ENCODE data around the gene CHPF2.

Gene CHPF2

DNA sequence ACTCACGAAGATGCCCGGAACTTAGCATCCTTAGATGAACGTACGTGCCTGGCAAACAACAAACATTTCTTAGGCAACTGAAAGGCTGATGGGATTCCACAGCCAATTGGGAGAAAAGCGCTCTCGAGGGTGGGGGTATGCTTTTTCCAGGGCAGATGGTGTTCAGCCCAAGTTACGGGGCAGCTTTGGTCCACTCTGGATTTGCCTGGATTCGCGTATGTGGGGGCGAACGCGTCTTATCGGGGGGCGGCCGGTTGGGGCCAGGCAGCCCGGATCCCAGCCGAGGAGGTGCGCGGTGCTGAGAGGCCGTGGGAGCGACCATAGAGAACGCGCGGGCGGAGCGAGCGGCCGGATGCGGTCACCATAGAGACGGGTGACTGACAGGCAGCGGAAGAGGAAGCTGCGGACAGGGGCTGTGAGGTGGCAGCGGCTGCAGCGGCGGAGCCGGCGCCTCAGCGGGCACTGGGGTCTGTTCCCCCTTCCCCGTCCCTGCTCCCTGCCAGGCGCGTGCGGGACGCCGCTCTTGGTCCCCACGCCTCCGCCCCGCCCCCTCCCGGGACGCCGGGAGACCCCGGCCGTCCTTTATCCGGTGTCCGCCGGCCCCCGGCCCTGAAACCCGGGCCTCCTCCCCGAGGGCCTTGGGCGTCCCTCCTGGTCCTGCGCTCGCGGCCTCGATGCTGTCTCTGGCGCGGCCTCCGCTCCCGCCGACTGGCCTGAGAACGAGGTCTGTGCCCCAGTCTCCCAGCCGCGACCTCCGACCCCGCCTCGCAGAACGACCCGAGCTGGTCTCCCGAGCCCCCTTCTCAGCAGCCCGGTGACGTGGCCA, at the start of gene CHPF2:
Gene CHPF2 (plus strand): TSS at position 393 of the 826 bp plus-strand sequence. CDS start 1,529 bp downstream, outside the sequence.
- in situ Hi-C loops (cut with MboI; ENCODE audit: low sequenced_read_pairs) = no loop called here

DNA sequence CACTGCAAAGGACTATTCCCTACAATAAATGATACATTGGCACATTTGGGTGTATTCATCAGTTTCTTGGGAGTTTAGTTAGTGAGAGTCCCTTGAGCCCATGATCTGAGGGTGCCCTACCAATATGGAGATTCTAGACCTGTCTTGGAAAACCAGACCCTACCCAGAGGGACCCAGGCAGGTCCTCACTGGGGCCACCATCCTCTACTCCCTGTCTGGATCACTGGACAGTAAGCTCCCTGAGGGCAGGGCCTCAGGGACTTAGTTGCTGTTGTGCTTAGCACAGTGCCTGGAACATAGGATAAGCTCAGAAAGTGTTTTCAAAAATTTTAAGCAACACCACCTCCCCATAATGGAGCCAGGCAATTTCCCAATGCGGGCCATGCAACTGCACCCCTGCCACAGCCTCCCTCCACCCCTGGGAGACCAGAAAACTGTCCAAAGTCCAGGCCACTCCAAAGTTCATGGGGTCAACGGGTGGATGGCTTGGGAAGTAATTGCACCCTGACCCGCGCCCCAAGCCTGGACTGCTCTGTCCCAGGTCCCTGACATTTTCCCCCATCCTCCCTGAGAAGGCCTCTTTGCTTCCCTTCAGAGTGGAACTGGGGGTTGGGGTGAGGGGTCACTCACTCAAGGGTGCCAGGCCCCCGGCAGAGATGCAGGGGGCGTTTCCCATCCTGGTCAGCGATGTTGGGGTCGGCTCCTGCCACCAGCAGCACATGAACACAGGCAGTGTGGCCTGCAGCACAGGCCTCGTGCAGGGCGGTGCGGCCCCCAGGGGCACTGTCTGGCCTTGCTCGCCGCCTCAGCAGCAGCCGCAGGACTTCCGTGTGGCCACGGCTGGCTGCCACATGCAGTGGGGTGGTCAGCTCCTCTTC, 46.3 kb upstream of the CHPF2 start:
- in situ Hi-C loops (cut with MboI; ENCODE audit: low sequenced_read_pairs) = no loop called here

DNA sequence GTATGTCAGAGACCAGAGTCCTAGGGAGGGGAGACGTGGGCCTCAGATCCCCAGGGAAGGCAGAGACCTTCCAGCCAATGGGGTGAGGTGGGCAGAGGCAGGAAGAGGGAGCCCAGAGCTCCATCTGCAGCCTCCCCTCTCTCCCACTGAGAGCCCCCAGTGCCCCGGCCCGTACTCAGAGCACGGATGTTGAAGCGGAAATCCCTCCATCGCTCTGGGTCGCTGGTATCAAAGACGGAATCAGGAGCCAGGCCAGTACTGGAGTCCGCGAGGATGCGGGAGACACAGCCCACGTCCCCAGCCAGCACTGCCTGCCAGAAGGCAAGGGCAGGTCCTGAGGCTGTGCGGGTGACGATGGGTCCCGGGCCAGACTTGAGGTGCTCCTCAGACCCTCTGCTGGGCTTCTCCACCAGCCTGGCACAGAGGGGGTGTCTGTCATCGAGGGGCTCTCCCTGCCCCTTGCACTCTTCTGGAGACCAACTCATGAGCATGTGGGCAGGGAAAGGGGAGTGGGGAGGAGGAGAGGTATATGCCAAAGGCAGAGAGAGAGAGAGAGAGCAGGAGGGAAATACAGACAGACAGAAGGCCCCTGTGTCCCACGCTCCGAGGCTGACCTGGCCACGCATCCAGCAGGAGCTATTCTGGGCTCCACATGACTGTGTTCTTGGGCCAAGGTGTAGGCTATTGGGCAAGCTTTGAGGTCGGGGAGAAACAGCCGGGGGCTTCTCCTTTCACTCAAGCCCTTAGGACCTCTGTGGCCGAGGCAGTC, 45.5 kb upstream of the CHPF2 start, which contains the start of gene ASB10:
Gene ASB10 (minus strand): TSS at position 611 of the 769 bp plus-strand sequence. CDS start 120 bp downstream, at position 491.
- in situ Hi-C loops (cut with MboI; ENCODE audit: low sequenced_read_pairs) = no loop called here

- in situ Hi-C loops (cut with MboI; ENCODE audit: low sequenced_read_pairs) = no loop called here
Observed at GRCh38 chr7:151187409-151188251, 44.7 kb upstream of the CHPF2 start.

GRCh38 chr7:151188252-151188542, 44.1 kb upstream of the CHPF2 start:
- in situ Hi-C loops (cut with MboI; ENCODE audit: low sequenced_read_pairs) = no loop called here

DNA sequence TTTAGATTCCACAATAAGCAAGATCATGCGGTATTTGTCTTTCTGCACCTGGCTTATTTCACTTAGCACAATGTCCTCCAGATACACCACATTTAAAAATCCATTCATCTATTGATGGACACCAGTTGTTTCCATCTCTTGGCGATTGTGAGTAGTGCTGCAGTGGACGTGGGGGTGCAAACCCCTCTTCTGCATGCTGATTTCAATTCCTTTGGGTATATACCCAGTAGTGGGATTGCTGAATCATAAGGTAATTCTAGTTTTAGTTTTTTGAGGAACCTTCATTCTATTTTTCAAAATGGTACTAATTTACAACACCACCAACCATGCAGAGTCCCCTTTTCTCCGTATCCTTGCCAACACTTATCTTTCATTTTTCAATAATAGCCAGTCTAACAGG, 43.2 kb upstream of the CHPF2 start:
- in situ Hi-C loops (cut with MboI; ENCODE audit: low sequenced_read_pairs) = no loop called here

- in situ Hi-C loops (cut with MboI; ENCODE audit: low sequenced_read_pairs) = no loop called here
Observed at GRCh38 chr7:151191544-151191943, 40.7 kb upstream of the CHPF2 start.

DNA sequence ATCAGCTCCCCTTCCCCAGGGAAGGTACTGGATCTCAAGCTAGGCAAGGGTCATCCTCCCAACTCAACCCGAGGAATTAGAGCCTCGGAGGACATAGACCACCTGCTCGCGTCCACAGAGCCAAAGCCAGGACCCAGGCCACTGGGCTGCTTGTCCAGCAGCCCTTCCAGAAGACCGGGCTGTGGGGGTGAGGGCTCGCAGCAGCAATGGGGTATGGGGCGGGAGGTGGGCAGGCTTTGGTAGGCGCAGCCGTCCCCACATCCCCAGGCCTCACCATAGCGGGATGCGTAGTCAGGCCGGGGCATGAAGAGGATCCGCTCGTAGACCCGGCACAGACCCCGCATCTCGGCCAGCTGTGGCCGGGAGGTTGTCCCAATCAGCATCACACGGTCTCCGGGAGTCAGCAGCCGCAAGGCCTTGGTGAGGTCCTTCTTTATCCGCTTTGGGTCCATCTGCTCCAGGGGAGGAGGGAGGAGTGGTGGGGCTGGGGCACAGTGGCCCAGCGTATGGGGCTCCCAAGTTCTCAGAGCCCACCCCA, 40.2 kb upstream of the CHPF2 start:
- in situ Hi-C loops (cut with MboI; ENCODE audit: low sequenced_read_pairs) = no loop called here

DNA sequence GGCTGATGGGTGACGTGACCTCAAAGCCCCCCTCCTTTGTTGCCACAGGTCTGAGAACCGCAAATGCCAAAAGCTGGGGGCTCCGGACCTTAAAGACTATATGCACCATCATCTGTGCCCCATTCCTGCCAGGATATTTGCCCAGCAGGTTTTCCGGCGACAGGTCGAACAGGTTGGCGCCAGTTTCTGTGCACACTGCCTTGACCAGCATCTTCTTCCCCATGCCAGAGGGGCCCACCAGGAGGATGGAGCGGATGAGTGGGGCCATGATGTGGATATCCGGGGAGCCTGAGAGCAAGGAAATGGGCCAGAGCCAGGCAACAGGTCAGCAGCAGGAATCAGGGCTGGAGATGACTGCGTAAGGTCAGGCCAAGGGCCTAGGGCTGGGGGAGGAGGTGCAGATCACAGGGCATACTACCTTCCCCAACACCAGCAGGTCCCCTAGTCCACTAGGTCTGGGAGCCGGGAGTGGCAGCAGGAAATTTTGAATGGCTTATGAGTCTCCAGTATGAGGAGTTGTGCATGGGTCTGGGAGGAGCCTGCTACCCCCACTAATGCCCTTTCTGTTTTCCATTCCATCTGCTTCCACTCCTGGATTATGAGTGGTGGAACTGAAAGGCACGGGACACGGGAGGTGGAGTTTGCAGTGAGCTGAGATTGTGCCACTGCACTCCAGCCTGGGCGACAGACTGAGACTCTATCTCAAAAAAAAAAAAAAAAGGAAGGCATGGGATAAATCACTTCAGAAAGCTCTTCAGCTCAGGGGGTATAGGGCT, 38.9 kb upstream of the CHPF2 start:
- in situ Hi-C loops (cut with MboI; ENCODE audit: low sequenced_read_pairs) = no loop called here

- in situ Hi-C loops (cut with MboI; ENCODE audit: low sequenced_read_pairs) = no loop called here
Observed at GRCh38 chr7:151194188-151194587, 38.1 kb upstream of the CHPF2 start.

DNA sequence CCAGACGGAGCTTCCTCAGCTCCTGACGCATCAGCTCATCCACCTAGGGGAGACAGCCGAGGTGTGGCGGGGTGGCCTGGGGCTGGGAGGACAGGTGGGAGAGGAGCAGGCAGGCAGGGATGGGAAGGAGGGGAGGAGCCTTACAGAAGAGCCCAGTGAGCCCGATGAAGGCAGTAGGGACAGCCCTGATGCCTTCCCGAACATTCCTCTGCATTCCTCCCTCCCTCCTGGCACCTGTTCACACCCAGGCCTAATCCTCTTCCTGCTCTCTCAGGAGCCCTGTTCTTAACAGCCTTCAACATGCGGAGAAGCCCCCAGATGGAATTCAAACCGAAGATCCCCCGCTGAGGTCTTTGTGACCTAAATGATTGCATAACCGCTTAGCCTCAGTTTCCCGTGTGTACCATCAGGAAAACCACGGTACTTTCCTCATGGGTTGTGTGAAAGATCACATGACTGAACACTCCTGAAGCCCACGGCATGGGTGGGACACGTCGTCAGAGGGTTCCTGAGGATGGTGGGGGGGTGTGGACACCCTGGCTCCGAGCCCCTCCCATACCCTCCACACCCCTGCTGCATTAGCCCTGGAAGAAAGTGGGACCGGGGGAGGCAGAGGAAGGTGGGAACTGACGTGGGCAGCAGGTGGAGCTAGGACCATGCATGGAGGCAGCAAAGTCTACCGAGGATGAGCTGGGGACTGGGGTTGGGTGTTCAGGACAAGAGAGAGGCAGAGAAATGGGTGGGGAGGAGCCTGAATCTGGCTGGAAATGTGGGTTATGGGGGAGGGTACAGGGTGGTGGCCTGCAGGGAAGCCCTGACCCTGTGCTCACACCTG, 36.5 kb upstream of the CHPF2 start:
- in situ Hi-C loops (cut with MboI; ENCODE audit: low sequenced_read_pairs) = no loop called here

DNA sequence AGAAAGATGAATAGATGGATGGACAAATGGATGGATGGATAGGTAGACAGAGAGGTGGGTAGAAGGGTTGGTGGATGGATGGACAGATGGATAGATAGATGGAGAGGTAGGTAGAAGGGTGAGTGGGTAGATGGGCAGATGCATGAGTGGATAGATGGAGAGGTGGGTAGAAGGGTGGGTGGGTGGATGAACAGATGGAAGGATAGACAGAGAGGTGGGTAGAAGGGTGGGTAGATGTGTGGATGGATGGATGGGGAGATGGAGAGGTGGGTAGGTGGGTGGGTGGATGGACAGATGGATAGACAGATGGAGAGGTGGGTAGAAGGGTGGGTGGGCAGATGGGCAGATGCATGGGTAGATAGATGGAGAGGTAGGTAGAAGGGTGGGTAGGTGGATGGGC, 34.4 kb upstream of the CHPF2 start:
- in situ Hi-C loops (cut with MboI; ENCODE audit: low sequenced_read_pairs) = no loop called here

DNA sequence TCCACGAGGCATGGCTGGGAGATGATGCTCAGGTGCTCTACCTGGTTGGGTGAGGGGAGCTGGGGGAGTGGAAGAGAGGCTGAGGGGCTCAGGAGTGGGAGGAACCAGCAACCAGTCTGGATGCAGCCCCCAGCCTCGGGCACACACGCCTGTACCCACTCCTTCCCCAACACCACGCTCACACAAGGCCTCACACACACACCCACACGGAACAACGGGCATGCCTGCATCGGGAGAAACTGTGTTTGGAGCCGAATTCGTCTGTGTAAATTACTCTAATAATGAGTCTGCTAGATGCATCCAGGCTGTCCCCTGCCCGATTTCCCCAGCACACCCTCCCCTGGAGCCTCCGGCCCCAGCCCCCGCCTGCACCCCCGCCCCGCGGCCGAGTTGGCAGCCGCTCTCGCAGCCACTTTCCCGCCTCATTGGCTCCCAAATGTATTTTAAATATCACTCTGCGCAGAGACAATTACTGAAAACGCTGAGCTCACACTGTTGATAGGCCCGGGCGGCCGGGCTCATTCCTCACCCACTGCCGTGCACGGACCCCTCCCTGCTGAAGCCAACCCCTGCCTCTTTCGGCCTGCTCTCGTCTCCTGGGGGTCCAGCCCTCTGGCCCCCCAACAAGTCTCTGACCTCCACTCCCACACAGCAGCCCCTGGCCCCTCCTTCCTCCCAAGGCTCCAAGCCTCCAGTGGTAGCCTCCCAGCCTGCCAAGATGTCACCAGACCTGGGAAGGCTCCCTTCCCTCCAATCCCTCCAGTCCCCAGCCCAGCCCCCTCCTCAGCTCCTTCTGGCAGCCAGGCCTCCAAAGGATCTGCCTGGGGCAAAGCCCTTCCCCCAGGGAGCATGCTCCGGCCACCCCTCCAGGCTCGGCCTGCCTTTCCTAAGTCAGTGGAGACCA, 33.1 kb upstream of the CHPF2 start:
- in situ Hi-C loops (cut with MboI; ENCODE audit: low sequenced_read_pairs) = no loop called here

- in situ Hi-C loops (cut with MboI; ENCODE audit: low sequenced_read_pairs) = no loop called here
Observed at GRCh38 chr7:151201344-151201743, 30.9 kb upstream of the CHPF2 start.

GRCh38 chr7:151201751-151202150, 30.5 kb upstream of the CHPF2 start:
- in situ Hi-C loops (cut with MboI; ENCODE audit: low sequenced_read_pairs) = no loop called here

DNA sequence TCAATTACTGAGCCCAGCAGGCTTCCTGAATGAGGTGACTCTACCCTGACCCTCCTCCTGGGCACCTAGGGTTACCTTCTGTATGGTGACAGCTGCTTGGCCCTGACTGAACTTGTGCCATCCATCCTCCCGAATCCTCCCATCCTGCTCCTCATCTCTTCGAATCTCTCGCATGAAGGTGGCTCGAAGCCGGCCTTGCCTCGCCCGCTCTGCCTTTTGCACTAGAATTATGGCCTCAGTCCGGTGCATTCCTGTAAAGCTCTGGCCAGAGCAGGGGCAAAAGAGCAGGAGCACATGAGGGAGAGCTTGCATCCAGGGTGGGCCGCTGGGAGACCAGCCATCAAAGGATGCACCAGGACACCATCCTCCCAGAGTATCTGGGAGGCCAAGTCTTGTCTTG, 29.4 kb upstream of the CHPF2 start:
- in situ Hi-C loops (cut with MboI; ENCODE audit: low sequenced_read_pairs) = no loop called here

- in situ Hi-C loops (cut with MboI; ENCODE audit: low sequenced_read_pairs) = no loop called here
Observed at GRCh38 chr7:151204383-151205032, 27.8 kb upstream of the CHPF2 start.
